PFSK-1 (cell line): Measurements from ENCODE around the gene TENT5C.

Source experiments
- SIN3A ChIP-seq: IDR thresholded peaks from 2 replicates; pipeline ENCODE4 v1.6.1; 2012; ENCODE audit warnings: mild to moderate bottlenecking, low read length, moderate library complexity, borderline replicate concordance; ENCODE audit not compliant: insufficient read depth
- TAF1 ChIP-seq: IDR thresholded peaks from 2 replicates; pipeline ENCODE4 v1.6.1; 2012; ENCODE audit warnings: low read length, control low read depth, borderline replicate concordance; ENCODE audit not compliant: insufficient read depth

GRCh38 chr1:117653732-117654492 is 48.1 kb downstream of the TENT5C start:
- TF ChIP-seq TAF1 (no peak), SIN3A (no peak)
